HG03103 (cell line): ENCODE results near the gene ELL2.

Source experiments
- ATAC-seq: cut with Tn5 transposase; IDR thresholded peaks from one replicate; pipeline ENCODE4 v1.9.1; 2021; ENCODE audit warnings: low read depth; ENCODE audit not compliant: unreplicated experiment

The ELL2 gene

DNA sequence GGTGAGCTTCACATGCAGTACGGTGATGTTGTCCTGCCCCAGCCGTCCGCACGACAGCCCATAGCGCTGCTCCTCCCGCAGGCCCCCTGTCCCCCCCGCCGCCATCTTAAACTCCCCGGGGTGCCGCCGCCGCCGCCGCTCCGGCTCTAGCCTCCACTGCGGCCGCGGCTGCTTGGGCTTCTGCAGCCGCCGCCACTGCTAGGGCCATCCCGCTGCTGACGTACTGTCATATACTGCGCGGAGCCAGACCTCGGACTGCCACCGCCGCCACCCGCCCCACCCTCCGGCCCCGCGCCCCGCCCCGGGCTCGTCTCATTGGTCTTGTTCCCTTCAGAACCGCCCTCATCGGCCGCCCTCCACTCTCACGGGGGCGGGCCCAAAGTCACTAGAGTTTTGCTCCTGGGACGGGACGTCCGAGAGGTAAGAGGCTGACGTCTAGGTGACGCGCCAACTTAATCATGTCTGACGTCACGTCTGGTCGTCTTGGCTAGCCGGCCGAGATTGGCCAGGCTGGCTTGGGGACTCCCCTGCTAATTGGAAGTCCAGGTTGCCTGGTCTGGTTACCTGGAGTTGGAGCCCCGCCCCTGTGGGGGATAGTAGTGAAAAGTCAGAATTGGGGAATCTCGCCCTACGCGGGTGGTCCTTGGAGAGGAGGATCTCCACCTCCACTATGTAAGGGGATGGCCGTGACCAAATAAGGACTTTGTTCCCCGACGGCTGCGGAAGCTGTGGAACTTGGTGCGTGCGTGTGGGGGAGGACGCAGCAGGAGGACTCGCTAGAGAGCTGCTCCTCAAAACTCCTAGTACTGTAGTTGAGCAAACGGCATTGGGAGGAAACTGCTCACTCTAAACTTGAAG lies at the start of gene ELL2:
TSS of gene ELL2 (minus strand) at position 235 of the 858 bp plus-strand sequence. CDS start at position 105, 130 bp downstream.
- peak; percentile 85 for ATAC-seq

DNA sequence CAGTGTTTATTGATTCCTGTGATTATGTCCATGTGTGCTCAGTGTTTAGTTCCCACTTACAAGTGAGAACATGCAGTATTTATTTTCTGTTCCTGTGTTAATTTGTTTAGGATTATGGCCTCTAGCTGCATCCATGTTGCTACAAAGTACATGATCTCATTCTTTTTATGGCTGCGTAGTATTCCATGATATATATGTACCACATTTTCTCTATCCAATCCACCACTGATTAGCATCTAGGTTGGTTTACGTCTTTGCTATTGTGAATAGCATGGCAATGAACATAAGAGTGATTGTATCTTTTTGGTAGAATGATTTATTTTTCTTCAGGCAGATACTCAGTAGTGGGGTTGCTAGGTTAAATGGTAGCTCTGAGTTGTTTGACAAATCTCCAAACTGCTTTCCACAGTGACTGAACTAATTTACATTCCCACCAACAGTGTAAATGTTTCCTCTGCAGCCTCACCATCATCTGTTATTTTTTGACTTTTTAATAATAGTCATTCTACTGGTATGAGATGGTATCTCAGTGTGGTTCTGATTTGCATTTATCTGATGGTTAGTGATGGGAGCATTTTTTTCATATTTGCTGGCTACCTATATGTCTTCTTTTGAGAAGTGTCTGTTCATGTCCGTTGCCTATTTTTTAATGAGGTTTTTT lies 47.5 kb upstream of the ELL2 start:
- no peak for ATAC-seq

- ATAC-seq, result no peak
Measured at GRCh38 chr5:96008487-96008886, 46.8 kb upstream of the ELL2 start.

GRCh38 chr5:96007051-96007450 lies 45.4 kb upstream of the ELL2 start:
- no peak for ATAC-seq

DNA sequence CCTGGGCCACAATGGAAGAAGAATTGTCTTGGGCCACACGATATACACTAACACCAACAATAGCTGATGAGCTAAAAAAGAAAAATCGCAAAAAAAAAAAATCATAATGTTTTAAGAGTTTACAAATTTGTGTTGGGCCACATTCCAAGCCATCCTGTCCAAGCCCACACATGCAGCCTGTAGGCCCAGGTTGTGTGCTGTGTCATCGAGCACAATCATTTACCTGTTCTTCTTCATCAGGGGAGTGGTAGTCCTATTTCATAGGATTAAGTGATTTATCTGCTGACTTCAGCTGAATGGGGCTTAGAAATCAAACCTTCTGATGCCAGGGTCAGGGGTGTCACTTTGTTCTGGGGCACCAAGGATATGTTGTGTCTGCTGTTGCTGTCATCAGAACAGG lies 44.6 kb upstream of the ELL2 start:
- no peak for ATAC-seq

DNA sequence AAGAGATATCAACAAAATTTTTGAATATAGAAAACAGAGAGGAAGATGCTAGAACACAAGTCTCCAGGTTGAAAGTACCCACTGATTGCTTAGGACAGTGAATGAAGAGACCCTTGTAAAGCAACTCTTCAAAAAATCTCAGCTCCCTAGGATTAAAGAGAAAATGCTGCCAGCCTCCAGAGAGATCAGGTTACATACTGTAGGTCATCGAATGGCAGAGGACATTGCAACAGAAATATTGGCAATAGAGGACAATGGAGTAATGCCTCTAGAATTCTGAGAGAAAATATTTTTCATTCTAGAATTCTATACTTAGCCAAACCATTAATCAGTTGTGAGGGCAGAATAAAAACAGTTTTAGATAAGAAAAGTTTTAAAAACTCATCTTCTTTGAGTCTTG lies 43.1 kb upstream of the ELL2 start:
- no peak for ATAC-seq

DNA sequence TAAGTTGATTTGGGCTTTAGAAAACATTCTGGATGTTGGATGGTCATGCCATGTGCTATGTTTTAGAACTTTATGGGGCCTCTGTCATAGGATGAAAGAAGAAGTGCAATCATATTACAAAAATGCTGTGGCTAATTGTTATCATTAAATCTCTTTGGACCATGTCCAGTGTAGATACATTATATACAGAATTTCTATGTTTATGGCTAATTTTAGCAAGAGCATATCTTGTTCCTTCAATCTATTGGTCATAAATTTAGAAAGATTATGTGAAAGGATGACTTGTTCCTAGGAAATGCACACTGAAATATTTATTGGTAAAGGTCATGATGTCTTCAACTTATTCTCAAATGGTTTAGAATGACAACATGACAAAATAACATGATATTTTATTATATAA lies 42.4 kb upstream of the ELL2 start:
- no peak for ATAC-seq

- no peak for ATAC-seq
Measured at GRCh38 chr5:96001262-96001661, 39.6 kb upstream of the ELL2 start.

DNA sequence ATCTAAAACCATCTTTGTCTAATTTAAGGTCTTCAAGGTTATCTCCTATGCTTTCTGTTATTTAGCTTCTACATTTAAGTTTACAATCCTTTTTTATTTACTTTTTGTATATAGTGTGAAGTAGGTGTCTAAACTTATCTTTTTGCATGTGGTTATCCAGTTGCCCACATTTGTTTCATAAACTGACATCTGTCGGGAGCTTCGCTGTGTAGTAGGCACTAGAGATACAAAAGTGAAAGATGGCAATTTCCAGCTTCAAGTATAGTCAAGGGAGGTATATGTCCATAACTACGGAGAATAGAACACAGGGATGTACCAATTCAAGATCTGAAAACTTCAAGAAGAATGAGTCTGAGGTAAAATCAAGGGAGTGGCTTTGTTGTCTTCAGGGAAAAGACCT lies 38.7 kb upstream of the ELL2 start:
- no peak for ATAC-seq

DNA sequence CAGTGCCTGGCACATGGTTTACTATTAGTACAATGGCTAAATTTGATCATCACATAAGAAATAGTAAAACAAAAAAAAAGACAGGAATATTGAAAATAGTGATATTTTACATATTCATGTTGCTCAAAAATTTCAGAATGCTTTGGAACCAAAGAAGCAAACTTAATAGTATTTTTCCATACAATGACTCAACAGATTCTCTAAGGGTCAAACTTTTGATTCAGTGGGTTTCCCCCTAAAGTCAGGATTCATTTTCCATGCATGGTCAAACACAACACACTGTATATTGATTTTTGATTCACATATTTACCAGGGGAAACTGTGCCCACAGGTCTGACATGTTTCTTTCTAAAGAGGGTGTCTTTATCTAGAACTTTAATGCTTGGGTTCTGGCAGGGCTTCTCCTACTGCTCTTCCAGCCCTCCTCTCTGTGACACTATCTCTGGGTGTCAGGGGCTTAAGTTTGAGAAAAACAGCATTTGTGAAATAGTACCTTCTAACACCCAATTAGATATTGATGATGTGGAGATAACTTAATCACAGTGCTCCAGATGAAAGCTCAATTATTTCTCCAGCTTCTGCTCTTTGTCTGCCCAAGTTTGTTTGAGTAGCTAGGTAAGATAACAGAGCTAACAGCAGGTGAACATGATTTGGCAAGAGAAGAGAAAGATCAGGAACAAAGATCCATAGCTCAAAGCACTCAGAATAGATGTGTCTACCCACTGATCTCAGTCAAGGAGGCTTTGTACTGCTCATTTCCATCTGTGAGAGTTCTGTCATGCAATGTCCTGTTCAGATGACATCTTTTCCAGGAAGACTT lies 35.5 kb upstream of the ELL2 start:
- no peak for ATAC-seq

- no peak for ATAC-seq
Measured at GRCh38 chr5:95995962-95996489, 34.4 kb upstream of the ELL2 start.

DNA sequence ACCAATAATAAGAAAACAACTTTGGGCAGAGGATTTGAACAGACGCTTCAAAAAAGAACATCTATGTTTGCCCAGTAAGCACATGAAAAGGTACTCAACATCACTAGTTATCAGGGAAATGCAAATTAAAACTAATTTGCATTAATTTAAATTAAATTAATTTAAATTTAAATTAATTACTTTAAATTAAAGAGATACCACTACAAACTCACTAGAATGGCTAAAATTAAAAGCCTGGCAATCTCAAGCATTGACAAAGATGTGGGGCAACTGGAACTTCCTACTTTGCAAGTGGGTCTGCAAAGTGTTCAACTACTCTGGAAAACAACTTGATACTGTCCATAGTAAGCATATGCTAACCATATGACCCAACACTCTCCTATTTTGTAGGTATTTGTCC lies 32.1 kb upstream of the ELL2 start:
- ATAC-seq, result no peak

- no peak for ATAC-seq
Measured at GRCh38 chr5:95993266-95993665, 31.6 kb upstream of the ELL2 start.

GRCh38 chr5:95989283-95990048 lies 27.8 kb upstream of the ELL2 start:
- no peak for ATAC-seq

DNA sequence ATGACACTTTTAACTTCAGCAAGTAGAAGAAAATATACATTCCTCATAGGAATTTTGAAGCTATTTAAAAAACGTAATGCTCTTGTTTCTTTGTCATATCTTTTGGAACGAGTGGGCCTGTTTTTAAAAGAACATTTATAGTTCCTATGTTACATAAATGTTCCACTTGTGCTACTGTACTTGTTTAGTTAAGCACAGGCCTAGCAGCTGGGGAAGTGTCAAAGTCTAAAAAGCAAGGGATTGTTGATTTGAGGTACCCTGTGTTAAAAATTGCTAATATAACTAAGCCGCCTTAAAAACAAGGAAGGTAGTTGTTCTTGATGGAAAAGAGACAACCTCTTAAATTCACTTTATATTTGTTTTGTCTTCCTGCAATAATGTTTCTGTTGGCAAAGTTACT lies 27.2 kb upstream of the ELL2 start:
- ATAC-seq, result no peak

DNA sequence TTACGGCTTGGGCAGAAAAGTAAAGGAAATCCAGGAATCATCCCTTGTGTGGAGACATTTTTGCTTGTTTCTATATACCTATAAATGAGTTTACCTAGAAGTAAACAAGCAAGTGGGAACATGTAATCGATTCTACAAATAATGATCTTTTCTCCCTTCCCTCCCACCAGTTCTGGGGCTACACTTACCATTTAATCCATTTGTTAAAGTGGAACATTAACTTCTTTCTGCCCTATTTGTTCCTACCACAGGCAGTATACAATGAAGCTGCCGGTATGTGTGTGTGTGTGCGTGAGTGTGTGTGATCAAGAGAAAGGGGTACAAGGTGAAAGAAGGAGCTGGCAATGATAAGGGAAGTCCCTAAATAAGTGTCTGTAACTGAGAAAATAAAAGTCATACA lies 26.4 kb upstream of the ELL2 start:
- ATAC-seq, result no peak

DNA sequence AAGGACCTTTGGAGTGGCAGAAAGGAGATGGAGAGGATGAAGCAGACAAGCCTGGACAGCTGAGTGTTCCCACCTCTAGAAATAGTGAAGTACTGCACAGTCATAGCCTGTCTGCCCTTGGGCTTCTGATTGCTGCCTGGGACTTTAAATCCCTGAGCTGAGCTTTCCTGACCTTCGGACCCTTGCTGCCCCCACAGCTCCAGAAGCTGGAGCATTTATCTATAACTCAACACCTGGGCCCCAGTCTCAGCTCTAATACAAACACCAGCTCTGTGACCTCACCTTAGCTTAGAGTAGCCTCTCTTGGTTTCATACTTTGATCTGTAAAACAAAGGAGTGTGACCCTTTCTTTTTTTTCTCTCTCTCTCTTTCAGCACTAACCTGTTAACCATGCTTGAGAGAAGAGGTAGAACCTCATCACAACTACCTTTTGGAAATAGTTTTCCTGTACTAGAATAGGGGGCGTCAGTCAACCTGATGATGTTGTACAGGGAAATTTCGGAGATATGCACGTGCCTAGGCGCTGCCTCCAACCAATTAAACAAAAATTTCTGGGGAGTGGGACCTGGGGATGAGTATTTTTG lies 25.4 kb upstream of the ELL2 start:
- ATAC-seq, result no peak

- ATAC-seq, result no peak
Measured at GRCh38 chr5:95986001-95986400, 24.4 kb upstream of the ELL2 start.

DNA sequence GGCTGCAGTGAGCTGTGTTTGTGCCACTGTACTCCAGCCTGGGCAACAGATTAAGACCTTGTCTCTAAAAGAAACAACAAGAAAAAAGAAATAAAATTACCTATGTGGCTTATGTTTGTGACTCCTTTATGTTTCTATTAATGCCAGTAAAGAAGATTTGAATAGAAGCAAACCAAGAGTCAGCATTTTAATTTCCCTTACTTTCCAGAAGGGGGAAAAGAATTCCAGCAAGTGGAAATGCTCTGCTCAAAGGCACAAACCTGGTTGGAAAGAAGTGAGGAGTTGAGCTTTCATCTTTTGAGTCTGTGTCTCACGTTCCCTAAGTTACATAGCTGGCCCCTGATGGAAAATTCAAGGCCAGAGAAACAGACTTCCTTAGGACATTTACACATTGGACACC lies 23.6 kb upstream of the ELL2 start:
- ATAC-seq, result no peak
